T47D (cell line): ENCODE data around the gene MSH3.
"Not testable (repeated sequence)": the region's sequence is repeated elsewhere in the genome, so short reads cannot be mapped to it uniquely, and the experiment has no call there.

Source experiments
- DNase-seq, 2 experiments: peaks; one replicate each; pipeline versions ENCODE4 v3.0.0 to v3.0.0-alpha.2; 2011 to 2012; ENCODE audit warnings: low read depth in 1 of 2, low spot score in 1 of 2
- JUND ChIP-seq: IDR thresholded peaks from 2 replicates; pipeline ENCODE4 v1.6.1; 2012; ENCODE audit warnings: low read depth
- in situ Hi-C: cut with HindIII; loops from 2 replicates; pipeline ENCODE4 v1.10.0; 2016; ENCODE audit warnings: low sequenced_read_pairs, low pct_unique_long_range_greater_than_20kb

Gene MSH3

DNA sequence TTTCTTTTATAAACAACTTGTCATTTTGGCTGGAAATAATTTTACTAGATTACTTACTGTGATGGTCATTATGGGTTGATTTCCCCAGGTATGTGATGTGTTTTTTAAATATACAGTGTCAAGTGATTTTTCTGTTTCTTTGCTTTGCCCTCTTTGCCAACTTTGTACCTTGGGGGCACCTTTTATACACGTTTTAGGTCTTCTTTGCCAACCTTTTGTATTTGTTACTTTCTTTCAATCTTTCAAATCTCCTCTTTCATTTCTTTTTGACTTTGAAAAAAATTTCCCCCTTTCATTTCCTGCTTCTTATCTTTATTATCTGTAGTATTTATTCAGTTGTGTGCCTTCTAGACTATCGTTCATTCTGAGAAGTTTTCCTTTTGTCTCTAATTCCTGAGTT is 65.7 kb downstream of the MSH3 start:
- TF ChIP-seq JUND = no peak
- in situ Hi-C loops = no loop called here
- DNase-seq = no peak

- no peak for DNase-seq
- in situ Hi-C loops = no loop called here
- TF ChIP-seq JUND = no peak
These were observed 68.5 kb downstream of the MSH3 start for GRCh38 chr5:80722916-80723315.

DNA sequence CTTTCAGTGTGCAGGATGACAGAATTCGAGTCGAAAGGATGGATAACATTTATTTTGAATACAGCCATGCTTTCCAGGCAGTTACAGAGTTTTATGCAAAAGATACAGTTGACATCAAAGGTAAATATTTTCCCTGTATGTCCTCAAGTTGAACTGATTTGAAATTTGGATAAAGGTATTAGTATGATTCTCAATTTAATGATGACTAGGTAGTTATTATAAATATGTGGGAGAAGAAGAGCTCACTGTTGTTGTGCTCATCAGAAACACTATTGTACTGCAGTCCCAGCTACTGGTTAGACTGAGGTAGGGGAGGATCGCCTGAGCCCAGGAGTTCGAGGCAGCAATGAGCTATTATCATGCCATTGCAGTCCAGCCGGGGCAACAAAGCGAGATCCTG is 71.0 kb downstream of the MSH3 start:
- no peak for DNase-seq
- in situ Hi-C loops = no loop called here
- TF ChIP-seq JUND = no peak

DNA sequence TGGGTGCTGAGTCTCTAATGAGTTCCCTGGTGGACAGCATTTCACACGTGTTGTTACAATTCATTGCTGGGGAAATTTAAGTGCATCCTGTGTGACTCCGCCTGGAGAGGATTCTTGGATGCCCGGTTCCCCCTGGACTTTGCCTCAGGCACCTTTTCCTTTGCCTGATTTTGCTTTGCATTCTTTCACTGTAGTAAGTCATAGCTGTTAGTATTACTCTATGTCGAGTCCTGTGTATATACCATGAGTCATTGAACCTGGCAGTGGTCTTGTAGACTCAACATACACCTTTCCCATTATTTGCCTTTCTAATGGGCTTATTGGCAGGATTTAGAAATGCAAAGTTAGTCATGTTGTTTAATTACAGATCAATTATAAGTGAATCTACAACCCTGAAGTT is 82.3 kb downstream of the MSH3 start:
- in situ Hi-C loops = no loop called here
- no peak for DNase-seq
- TF ChIP-seq JUND = no peak

GRCh38 chr5:80738466-80738865 is 84.0 kb downstream of the MSH3 start:
- DNase-seq = no peak
- no peak for TF ChIP-seq JUND

DNA sequence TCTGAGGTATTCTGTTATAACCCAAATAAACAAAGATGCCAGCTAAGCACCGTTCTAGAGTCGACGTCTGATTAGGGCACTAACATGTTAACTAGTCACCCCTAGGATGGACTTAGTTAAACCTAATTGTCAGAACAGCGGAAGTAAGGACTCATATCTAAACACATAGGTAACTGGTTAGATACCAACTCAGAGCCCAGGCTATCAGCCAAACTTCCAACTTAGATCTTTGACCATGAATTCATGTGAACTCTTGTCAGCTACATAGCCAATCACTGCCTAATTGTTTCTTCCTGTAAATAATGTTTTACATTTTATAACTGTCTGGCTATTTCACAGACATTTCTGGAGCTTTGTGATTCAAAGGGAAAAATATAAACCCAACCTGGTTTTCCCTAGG is 84.6 kb downstream of the MSH3 start:
- in situ Hi-C loops = no loop called here
- TF ChIP-seq JUND = no peak
- no peak for DNase-seq

More at GRCh38 chr5:80738466-80738865, 84.0 kb downstream of the MSH3 start:
- in situ Hi-C loops = no loop called here

DNA sequence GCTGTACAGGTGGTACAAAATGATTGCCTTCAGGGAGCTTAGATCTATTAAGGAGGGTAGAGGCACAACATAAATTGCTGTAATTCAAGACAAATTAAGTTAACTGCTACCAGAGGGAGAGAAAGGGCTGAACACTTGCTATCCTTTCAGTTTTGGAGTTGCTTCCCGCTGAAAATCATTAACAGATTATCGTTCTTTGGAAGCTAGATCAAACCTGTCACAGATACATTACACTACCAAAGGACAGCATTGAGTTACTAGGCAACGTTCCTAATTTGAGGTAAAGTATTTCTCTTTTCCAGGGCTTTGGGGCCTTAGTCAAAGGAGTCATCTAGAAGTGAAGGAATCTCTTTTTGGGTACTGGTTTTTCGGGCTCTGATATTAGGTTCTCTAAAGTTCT is 85.0 kb downstream of the MSH3 start:
- TF ChIP-seq JUND = no peak
- DNase-seq = no peak
- in situ Hi-C loops = no loop called here

GRCh38 chr5:80739898-80740297 is 85.4 kb downstream of the MSH3 start:
- TF ChIP-seq JUND = no peak
- in situ Hi-C loops = no loop called here
- DNase-seq = no peak

DNA sequence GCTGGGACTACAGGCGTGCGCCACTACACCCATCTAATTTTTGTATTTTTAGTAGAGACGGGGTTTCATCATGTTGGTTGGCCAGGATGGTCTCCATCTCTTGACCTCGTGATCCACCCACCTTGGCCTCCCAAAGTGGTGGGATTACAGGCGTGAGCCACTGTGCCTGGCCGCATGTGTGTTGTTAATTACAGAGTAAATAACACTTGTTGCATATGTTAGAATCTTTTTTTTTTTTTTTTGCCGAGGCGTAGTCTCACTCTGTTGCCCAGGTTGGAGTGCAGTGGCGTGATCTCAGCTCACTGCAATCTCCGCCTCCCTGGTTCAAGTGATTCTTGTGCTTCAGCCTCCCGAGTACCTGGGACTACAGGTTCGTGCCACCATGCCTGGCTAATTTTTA is 86.0 kb downstream of the MSH3 start:
- in situ Hi-C loops = not testable (repeated sequence)

GRCh38 chr5:80740999-80741398 is 86.5 kb downstream of the MSH3 start:
- TF ChIP-seq JUND = no peak
- DNase-seq = no peak
- in situ Hi-C loops = no loop called here

More for the DNA sequence above, 86.0 kb downstream of the MSH3 start:
- DNase-seq = not testable (repeated sequence)

- in situ Hi-C loops = no loop called here
- TF ChIP-seq JUND = no peak
- DNase-seq = no peak
These were observed 89.7 kb downstream of the MSH3 start for GRCh38 chr5:80744149-80744548.

GRCh38 chr5:80745490-80745889 is 91.0 kb downstream of the MSH3 start:
- in situ Hi-C loops = no loop called here
- TF ChIP-seq JUND = no peak
- no peak for DNase-seq

- in situ Hi-C loops = no loop called here
- no peak for TF ChIP-seq JUND
- DNase-seq = no peak
These were observed 93.5 kb downstream of the MSH3 start for GRCh38 chr5:80747922-80748321.

GRCh38 chr5:80752427-80752826 is 98.0 kb downstream of the MSH3 start:
- in situ Hi-C loops = no loop called here
- DNase-seq = no peak
- no peak for TF ChIP-seq JUND
